ENCODE measurements around the gene ME3.

GRCh38 chr11:86478348-86478747 is 194.1 kb downstream of the ME3 start:
- TF ChIP-seq CTCF (IDR thresholded peaks at IDR 0.05) = no peak
- TF ChIP-seq POLR2A (IDR thresholded peaks at IDR 0.05) = no peak

Data from right lobe of liver (tissue), 4 donors.